SK-N-SH treated with all-trans-retinoic acid at 6 μM for 48 hours (cell line): ENCODE results near the gene GPC3.

Experiments
- ATAC-seq: fragments of 200-7000 bp; cut with Tn5 transposase; 3 replicates; pipeline ENCODE4 v1.9.1; 2020; ENCODE audit warnings: mild to moderate bottlenecking, moderate library complexity
- ARNTL ChIP-seq: fragments of 450-650 bp; formaldehyde crosslinking; IDR thresholded peaks from 2 replicates; pipeline ENCODE4 v1.5.0; 2020; ENCODE audit warnings: low read depth, mild to moderate bottlenecking, moderate library complexity, borderline replicate concordance
- BACH2 ChIP-seq: fragments of 250-450 bp; sonication (Bioruptor Pico); IDR thresholded peaks from 2 replicates; pipeline ENCODE4 v1.9.0; 2021; ENCODE audit warnings: mild to moderate bottlenecking, borderline replicate concordance
- CREB5 ChIP-seq: fragments of 250-450 bp; sonication (Bioruptor Pico); IDR thresholded peaks from 2 replicates; pipeline ENCODE4 v1.5.1; 2020; ENCODE audit warnings: low read depth, mild to moderate bottlenecking, moderate library complexity
- CSDC2 ChIP-seq: fragments of 250-450 bp; sonication (Bioruptor Pico); IDR thresholded peaks from 2 replicates; pipeline ENCODE4 v1.5.0; 2020; ENCODE audit warnings: mild to moderate bottlenecking, moderate library complexity
- CSRNP3 ChIP-seq: fragments of 250-450 bp; sonication (Bioruptor Pico); IDR thresholded peaks from 2 replicates; pipeline ENCODE4 v1.5.1; 2021; ENCODE audit warnings: mild to moderate bottlenecking, moderate library complexity
- ESRRG ChIP-seq: fragments of 250-450 bp; sonication (Bioruptor Pico); IDR thresholded peaks from 2 replicates; pipeline ENCODE4 v1.6.1; 2021; ENCODE audit warnings: mild to moderate bottlenecking
- GLIS3 ChIP-seq: fragments of 250-450 bp; sonication (Bioruptor Pico); IDR thresholded peaks from 2 replicates; pipeline ENCODE4 v1.5.0; 2020; ENCODE audit warnings: mild to moderate bottlenecking, moderate library complexity
- ISL1 ChIP-seq: fragments of 250-450 bp; sonication (Bioruptor Pico); IDR thresholded peaks from 2 replicates; pipeline ENCODE4 v2.1.2; 2022; ENCODE audit warnings: mild to moderate bottlenecking, moderate library complexity
- OSR1 ChIP-seq: fragments of 250-450 bp; sonication (Bioruptor Pico); IDR thresholded peaks from 2 replicates; pipeline ENCODE4 v1.8.0; 2022; ENCODE audit warnings: moderate library complexity, mild to moderate bottlenecking, inconsistent platforms
- PATZ1 ChIP-seq: fragments of 250-450 bp; sonication (Bioruptor Pico); IDR thresholded peaks from 2 replicates; pipeline ENCODE4 v1.8.0; 2020; ENCODE audit warnings: mild to moderate bottlenecking, moderate library complexity, borderline replicate concordance
- POU6F1 ChIP-seq: fragments of 250-450 bp; sonication (Bioruptor Pico); IDR thresholded peaks from 2 replicates; pipeline ENCODE4 v1.8.0; 2021; ENCODE audit warnings: low read depth, mild to moderate bottlenecking, moderate library complexity, borderline replicate concordance
- RARB ChIP-seq: fragments of 250-450 bp; sonication (Bioruptor Pico); IDR thresholded peaks from 2 replicates; pipeline ENCODE4 v1.8.0; 2021; ENCODE audit warnings: mild to moderate bottlenecking, moderate library complexity
- SNAI2 ChIP-seq: fragments of 250-450 bp; sonication (Bioruptor Pico); IDR thresholded peaks from 2 replicates; pipeline ENCODE4 v1.5.0; 2020; ENCODE audit warnings: mild to moderate bottlenecking, moderate library complexity
- TCF4 ChIP-seq: fragments of 250-450 bp; sonication (Bioruptor Pico); IDR thresholded peaks from 2 replicates; pipeline ENCODE4 v1.8.0; 2021; ENCODE audit warnings: mild to moderate bottlenecking, moderate library complexity, borderline replicate concordance
- TOX ChIP-seq: fragments of 250-450 bp; sonication (Bioruptor Pico); IDR thresholded peaks from 2 replicates; pipeline ENCODE4 v1.8.0; 2021; ENCODE audit warnings: mild to moderate bottlenecking, moderate library complexity, borderline replicate concordance
- TSHZ2 ChIP-seq: fragments of 250-450 bp; sonication (Bioruptor Pico); IDR thresholded peaks from 2 replicates; pipeline ENCODE4 v1.5.0; 2020; ENCODE audit warnings: mild to moderate bottlenecking, moderate library complexity
- ZC3H10 ChIP-seq: fragments of 250-450 bp; sonication (Bioruptor Pico); IDR thresholded peaks from 2 replicates; pipeline ENCODE4 v1.5.1; 2021; ENCODE audit warnings: mild to moderate bottlenecking, moderate library complexity
- ZFP3 ChIP-seq: fragments of 250-450 bp; sonication (Bioruptor Pico); IDR thresholded peaks from 2 replicates; pipeline ENCODE4 v1.5.0; 2020; ENCODE audit warnings: mild to moderate bottlenecking, moderate library complexity
- ZFP30 ChIP-seq: fragments of 450-650 bp; formaldehyde crosslinking; IDR thresholded peaks from 2 replicates; pipeline ENCODE4 v1.5.0; 2022; ENCODE audit warnings: mild to moderate bottlenecking, moderate library complexity
- ZNF70 ChIP-seq: fragments of 450-650 bp; formaldehyde crosslinking; IDR thresholded peaks from 2 replicates; pipeline ENCODE4 v1.5.0; 2020; ENCODE audit warnings: mild to moderate bottlenecking, moderate library complexity
- ZNF8 ChIP-seq: fragments of 450-650 bp; formaldehyde crosslinking; IDR thresholded peaks from 2 replicates; pipeline ENCODE4 v1.5.0; 2020; ENCODE audit warnings: mild to moderate bottlenecking, moderate library complexity

Gene GPC3

GRCh38 chrX:133529578-133529977 is 455.8 kb downstream of the GPC3 start:
- TF ChIP-seq BACH2: no peak
- TF ChIP-seq SNAI2 (CRISPR knock-in tag): no peak
- TF ChIP-seq PATZ1 (CRISPR knock-in tag): no peak
- no peak for TF ChIP-seq CREB5
- TF ChIP-seq TSHZ2 (CRISPR knock-in tag): no peak
- no peak for TF ChIP-seq OSR1 (CRISPR knock-in tag)
- TF ChIP-seq ZNF8 (CRISPR knock-in tag): no peak
- TF ChIP-seq RARB (CRISPR knock-in tag): no peak
- no peak for TF ChIP-seq ISL1 (CRISPR knock-in tag)
- TF ChIP-seq ZC3H10 (CRISPR knock-in tag): no peak
- TF ChIP-seq CSRNP3: no peak
- no peak for TF ChIP-seq ARNTL
- TF ChIP-seq ZFP3 (CRISPR knock-in tag): no peak
- TF ChIP-seq CSDC2 (CRISPR knock-in tag): no peak
- TF ChIP-seq ZFP30 (CRISPR knock-in tag): no peak
- TF ChIP-seq GLIS3 (CRISPR knock-in tag): no peak
- TF ChIP-seq TOX (CRISPR knock-in tag): no peak
- TF ChIP-seq ZNF70: no peak
- TF ChIP-seq TCF4: no peak
- no peak for ATAC-seq

- no peak for ATAC-seq
- TF ChIP-seq CREB5: no peak
- TF ChIP-seq TCF4: no peak
- no peak for TF ChIP-seq PATZ1 (CRISPR knock-in tag)
- no peak for TF ChIP-seq ARNTL
- TF ChIP-seq ESRRG (CRISPR knock-in tag): no peak
- no peak for TF ChIP-seq ZNF70
- TF ChIP-seq CSRNP3: no peak
- no peak for TF ChIP-seq ZFP3 (CRISPR knock-in tag)
- TF ChIP-seq TSHZ2 (CRISPR knock-in tag): no peak
- TF ChIP-seq ZC3H10 (CRISPR knock-in tag): no peak
- TF ChIP-seq OSR1 (CRISPR knock-in tag): no peak
- TF ChIP-seq TOX (CRISPR knock-in tag): no peak
- TF ChIP-seq POU6F1: no peak
- no peak for TF ChIP-seq ZFP30 (CRISPR knock-in tag)
- TF ChIP-seq GLIS3 (CRISPR knock-in tag): no peak
- TF ChIP-seq, all 23 proteins: peak for 0
These were observed 457.6 kb downstream of the GPC3 start for GRCh38 chrX:133527825-133528224.
